ENCODE results near the gene UBR1.
"Not testable (repeated sequence)": the region's sequence is repeated elsewhere in the genome, so short reads cannot be mapped to it uniquely, and the experiment has no call there.

UBR1 gene

DNA sequence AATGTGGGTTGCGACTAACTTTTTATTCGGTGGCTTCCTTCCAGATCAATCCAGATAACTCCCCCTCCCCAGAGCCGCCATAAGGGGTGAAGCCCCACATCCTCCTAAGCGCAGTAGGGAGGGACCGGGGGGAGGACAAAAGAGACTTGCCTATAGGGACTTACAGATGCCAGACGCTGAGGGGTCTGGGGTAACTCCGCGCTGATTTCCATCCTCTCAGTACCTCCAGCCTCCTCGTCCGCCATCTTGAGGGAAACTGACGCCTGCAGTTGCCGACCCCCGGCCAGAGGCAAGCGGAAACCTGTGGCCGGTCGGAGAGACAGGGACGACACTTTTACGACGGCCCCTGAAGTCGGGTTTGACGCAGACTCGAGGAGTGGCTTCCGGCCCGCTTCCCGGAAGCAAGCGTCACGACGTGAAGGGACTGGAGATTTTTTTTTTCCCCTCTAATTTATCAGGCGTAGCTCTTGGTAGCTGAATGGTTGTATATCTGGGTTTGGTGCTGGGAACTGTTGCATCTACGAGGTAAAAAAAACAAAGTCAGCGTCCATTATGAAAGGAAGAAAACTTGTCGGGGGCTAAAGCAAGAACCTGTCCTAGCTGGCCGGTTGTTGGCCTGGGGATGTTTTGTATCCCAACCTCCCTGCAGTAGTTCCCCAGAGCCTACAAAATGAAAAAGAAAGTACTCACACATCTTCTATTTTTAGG lies at the start of gene UBR1:
Gene UBR1, minus strand, starts transcription at position 261 of the 708 bp plus-strand sequence. Its CDS starts 16 bp downstream, at position 245.
- peak; percentile 93 for DNase-seq (ENCODE audit: low read depth)

DNA sequence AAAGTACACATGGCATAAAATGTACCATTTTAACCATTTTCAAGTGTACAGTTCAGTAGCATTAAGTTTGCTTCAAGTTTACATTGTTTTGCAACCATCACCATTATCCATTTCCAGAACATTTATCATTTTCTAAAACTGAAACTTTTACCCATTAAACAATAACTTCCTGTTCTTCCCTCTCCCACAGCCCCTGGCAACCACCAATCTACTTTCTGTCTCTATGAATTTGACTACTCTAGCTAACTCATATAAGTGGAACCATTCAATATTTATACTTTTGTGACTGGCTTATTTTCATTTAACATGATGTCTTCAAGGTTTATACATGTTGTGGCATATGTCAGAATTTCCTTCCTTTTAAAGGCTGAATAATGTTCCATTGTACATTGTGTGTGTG lies 47.4 kb upstream of the UBR1 start:
- peak; percentile 9 for DNase-seq (ENCODE audit: low read depth)

DNA sequence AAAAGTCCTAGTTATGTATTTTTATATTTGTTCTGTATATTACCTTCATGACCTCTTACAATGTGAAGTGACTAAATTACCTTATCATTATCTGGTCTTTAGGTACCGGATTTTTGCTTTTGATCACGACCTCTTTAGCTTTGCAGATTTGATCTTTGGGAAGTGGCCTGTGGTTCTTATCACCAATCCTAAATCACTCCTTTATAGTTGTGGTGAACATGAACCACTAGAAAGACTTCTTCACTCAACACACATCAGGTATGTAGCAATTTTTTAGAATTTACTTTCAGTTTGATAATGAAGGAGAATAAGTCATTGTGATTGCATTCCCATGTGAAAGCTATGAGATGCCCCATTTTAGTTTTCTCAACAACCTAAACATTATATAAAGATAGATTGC lies 45.9 kb upstream of the UBR1 start:
- DNase-seq (ENCODE audit: low read depth) = no peak

DNA sequence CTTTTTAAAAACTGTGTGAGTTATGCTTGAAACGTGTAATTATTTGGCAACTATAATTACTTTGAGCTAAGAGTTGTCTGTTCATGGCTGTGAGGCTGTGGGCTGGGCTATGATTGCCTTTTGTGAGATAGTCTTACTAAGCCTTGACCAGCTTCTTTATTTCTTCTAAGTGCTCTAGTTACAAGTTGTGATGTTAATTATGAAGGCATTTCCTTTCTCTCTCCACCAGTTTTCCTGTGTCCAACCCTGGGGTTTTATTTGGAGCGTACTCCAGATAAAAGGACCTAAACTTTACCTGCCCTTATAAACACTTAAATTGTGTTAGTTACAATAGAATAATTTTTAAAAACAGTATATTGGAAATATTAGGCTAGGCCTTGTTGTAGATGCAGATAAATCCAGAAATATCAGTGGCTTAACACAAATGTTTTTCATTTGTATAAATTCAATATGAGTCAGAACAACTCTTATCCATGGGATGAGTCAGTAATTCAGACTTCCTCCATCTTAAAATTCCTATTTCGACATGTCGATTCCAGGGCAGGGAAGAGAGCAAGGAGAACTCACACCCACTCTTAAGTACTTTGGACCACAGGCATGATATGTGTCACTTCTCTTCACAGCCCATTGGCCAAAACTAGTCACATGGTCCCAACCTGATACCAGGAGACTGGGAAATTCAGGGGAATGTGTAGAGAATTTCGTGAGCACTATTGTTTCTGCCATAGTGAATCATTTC lies 44.5 kb upstream of the UBR1 start:
- peak; percentile 100 for DNase-seq (ENCODE audit: low read depth)

DNA sequence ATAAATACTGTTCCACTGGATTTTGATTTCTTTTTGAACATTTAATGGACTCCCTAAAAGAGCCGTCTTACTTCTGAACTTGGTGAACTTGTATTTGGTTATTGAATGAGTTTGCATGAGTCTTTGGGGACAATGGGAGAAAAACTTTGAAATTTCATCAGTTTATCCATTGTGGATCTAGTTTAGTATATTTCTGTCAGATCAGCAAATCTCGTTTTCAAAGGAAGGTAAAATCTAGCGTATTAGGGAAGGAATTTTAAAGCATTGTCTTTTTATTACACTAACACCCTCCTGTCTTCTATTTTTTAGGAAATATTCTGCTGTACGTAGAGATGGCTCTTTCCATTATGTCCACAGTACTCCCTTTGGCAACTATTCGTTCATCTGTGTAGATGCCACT lies 40.3 kb upstream of the UBR1 start:
- DNase-seq (ENCODE audit: low read depth) = no peak

DNA sequence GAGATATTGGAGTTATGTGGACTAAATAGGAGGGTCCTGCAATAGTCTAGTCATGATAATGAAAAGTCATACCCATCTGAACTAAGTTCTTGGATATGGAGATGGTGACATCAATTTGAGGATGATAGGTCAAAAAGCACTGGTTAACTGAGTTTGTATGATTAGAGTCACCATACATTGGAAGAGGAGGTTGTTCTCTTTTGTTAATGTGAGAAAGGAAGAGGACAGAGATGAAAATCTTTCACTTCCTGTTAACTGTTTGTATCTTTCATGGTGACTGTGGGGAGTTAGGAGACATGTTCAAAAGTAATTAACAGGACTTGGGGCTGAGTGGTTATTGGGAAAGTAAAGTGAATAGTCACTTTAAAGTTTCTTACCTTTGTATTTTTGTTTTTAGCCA lies 38.7 kb upstream of the UBR1 start:
- DNase-seq (ENCODE audit: low read depth) = no peak

- DNase-seq (ENCODE audit: low read depth) = peak; percentile 15
These were observed 37.5 kb upstream of the UBR1 start for GRCh38 chr15:43143203-43143941.

DNA sequence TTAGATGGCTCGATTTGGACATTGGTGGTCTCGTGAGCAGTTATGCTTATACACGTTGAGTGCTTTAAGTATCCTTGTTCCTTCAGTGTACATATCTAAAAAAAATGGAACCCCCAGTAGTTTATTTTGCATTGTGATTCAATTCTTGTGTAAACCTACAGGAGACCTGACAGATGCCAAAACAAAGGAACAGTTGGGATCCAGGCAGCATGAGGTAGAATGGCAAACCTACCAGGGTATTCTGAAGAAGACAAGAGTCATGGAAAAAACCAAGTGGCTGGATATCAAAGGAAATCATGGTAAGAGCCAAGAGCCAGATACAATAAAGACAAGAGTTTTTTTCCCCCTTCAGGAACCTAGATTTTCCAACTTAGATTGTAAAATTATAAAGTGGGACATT lies 29.5 kb upstream of the UBR1 start:
- no peak for DNase-seq (ENCODE audit: low read depth)

DNA sequence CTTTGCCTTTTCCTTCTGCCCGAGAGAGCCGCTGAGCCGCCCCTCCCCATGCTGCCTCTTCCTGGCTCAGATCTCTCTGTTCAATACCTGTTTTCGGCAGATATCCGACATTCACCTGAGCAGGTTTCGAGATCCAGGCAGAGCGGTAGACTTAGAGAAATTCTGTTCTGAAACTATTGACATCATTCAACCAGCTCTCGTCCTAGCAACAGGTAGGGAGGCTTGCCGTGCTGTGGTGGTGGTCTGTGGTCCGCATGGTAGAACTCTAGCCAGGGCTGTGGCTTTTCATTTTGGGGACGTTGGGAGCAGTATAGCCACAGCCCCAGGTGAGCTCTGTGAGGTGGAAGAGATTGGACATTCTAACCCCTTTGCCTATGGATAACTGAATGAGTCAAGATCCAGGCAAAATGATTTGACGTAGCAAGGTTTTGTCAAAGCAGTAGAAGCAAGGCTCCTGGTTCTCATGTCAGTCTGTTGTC lies 28.4 kb upstream of the UBR1 start:
- no peak for DNase-seq (ENCODE audit: low read depth)

GRCh38 chr15:43133430-43134156 lies 27.8 kb upstream of the UBR1 start, which contains the start of gene TMEM62:
Gene TMEM62, plus strand, starts transcription at chr15:43133586. Its CDS starts 217 bp downstream, at chr15:43133803.
- peak; percentile 46 for DNase-seq (ENCODE audit: low read depth)

DNA sequence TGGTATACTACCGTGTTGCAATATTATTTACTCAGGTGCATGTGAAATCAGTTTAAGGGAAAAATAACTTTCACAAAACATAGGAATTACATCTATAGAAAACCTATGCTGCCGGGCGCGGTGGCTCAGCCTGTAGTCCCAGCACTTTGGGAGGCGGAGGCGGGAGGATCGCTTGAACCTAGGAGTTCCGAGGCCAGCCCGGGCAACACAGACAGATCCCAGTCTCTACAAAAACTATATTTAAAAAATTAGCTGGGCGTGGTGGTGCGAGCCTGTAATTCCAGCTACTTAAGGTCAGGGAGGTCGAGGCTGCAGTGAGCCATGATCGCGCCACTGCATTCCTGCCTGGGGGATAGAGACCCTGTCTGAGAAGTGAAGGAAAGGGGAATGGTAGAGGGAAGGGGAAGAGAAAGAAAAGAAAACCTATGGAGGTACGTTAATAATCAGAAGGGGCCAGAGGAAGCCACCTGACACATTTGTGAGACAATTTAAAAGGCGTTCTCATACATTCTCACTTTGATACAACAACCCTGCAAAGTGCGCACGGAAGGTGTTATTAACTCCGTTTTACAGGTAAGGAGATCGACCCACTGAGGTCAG lies 27.1 kb upstream of the UBR1 start:
- DNase-seq (ENCODE audit: low read depth) = no peak

DNA sequence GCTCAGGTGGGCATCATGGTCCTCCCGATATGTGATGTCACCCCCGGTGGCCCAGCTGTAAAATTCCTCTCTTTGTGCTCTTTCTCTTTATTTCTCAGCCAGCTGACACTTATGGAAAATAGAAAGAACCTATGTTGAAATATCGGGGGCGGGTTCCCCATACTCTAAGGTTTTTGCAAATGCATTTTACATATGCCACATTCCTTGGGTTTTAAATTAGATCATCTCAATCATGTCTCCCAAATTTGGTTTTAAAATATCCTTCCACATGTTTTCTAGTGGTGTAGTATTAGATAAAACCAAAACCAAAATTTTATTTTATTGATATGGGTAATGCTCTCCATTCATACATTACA lies 23.1 kb upstream of the UBR1 start:
- no peak for DNase-seq (ENCODE audit: low read depth)

DNA sequence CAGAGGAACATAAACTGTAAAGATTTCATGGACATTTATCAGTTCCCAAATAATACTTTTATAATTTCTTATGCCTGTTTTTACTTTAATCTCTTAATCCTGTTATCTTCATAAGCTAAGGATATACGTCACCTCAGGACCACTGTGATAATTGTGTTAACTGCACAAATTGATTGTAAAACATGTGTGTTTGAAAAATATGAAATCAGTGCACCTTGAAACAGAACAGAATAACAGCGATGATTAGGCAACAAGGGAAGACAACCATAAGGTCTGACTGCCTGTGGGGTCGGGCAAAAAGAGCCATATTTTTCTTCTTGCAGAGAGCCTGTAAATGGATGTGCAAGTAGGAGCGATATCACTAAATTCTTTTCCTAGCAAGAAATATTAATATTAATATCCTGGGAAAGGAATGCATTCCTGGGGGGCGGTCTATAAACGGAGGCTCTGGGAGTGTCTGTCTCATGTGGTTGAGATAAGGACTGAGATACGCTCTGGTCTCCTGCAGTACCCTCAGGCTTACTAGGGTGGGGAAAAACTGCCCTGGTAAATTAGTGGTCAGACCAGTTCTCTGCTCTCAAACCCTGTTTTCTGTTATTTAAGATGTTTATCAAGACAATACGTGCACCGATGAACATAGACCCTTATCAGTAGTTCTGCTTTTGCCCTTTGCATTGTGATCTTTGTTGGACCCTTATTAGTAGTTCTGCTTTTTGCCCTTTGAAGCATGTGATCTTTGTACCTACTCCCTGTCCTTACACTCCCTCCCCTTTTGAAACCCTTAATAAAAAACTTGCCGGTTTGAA lies 22.5 kb upstream of the UBR1 start:
- DNase-seq (ENCODE audit: low read depth) = not testable (repeated sequence)

DNA sequence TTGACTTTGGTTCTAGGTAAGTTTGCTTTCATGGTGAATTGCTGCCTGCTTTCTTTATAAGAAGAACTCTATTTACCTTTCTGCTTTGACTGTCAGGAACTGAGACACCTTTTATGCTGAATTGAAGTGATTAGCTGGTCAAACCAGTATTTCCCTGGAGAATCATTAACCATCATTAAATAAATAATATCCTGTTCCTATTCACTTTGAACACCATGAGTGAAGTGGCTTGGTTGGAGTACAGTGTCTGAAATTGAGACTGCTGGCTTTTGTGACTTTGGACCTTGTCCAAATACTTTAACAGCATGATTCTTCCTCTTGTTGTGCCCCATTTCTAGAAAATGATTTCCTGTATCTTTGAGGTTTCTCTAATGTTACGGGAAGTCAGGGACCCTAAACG lies 21.9 kb upstream of the UBR1 start:
- DNase-seq (ENCODE audit: low read depth) = no peak

DNA sequence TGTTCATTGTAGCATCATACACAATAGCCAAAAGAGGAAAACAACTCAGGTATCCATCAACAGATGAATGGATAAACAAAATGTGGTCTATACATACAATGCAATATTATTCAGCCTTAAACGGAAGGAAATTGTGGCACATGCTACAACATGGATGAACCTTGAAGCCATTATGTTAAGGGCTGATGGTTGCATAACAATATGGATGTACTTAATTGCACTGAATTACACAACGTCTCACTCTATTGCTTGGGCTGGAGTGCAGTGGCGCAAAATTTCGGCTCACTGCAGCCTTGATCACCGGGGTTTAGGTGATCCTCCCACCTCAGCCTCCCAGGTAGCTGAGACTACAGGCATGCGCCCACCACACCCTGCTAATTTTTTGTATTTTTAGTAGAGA lies 20.5 kb upstream of the UBR1 start:
- DNase-seq (ENCODE audit: low read depth) = no peak

DNA sequence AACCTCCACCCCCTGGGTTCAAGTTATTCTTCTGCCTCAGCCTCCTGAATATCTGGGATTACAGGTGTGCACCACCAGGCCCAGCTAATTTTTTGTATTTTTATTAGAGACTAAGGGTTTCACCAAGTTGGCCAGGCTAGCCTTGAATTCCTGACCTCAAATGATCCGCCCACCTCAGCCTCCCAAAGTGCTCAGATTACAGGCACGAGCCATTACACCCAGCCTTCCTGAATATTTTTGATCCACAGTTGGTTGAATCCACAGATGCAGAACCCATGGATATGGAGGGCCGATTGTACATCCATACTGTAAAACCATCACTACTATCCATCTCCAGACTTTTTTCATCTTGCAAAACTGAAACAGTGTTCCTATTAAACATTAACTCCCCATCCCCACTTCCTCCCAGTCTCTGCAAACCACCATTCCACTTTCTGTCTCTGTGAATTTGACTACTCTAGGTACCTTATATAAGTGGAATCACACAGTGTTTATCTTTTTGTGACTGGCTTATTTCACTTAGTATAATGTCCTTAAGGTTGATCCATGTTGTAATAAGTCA lies 19.3 kb upstream of the UBR1 start:
- DNase-seq (ENCODE audit: low read depth) = no peak

DNA sequence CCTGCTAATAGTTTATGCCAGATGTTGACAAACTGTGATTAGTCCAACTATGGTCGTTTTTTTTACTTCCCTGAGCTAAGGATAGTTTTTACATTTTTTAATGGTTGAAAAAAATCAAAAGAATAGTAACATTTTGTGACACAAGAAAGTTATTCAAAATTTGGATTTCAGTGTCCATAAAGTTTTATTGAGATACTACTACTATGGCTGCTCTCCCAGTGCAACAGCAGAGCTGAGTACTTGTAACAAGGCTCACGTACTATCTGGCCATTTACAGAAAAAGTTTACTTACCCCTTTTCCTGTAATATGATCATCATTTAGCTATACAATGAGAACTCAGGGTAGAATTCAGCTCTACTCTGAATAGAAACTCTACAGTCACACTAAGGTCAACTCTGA lies 16.0 kb upstream of the UBR1 start:
- DNase-seq (ENCODE audit: low read depth) = no peak

GRCh38 chr15:43118829-43119228 lies 13.0 kb upstream of the UBR1 start:
- no peak for DNase-seq (ENCODE audit: low read depth)

DNA sequence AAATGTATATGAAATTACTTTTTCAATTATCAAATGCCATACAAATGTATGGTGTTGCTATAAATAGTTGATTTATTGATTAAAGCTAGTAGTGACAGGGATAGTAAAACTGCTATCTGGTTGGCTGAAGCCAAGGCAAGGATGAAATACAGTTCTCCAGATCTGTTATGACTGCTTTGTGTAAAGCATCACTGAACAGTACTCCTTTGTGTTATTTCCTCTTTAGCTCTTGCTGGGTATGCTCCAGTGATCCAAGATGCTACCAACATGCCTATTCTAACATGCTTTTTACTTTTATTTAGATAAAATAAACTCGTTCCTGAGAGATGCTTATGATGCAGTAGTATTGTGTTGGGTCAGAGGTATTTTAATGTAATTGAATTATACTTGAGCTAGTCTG lies 12.4 kb upstream of the UBR1 start:
- no peak for DNase-seq (ENCODE audit: low read depth)

DNA sequence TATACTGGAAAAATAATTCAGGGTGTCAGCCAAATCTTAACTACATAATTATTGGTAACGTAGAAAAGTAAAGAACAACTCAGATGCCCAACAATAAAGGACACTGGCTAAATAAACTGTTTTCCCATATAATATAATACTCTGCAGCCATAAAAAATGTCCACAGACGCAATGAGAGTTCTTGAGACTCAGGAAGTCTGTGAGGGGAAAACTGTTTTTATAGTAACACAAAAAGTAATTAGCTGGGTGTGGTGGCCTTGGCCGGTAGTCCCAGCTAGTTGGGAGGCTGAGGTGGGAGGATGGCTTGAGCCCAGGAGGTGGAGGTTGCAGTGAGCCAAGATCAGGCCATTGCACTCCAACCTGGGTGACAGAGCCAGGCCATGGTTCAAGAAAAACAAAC lies 5.5 kb upstream of the UBR1 start:
- DNase-seq (ENCODE audit: low read depth) = no peak

DNA sequence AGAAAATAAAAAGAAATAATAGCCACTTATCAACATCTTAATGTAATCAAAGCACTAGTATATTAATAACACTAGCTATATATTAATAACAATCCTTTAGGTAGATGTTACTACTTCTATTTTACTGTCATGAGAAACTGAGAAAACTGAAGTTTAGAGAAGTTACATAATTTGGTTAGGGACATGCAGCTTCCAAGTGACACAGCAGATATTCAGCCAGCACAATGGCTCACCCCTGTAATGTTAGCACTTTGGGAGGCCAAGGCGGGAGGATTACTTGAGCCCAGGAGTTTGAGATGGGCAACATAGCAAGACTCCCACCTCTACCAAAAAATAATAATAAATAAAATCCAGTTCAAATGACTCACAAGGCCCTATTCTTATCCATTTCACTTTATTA lies 1.9 kb upstream of the UBR1 start:
- no peak for DNase-seq (ENCODE audit: low read depth)
